ENCODE results near the gene SOBP. TPM values are rescaled to one million over a fixed set of nuclear protein-coding genes. Genes with fewer than 3 reads are reported as not detected.

Gene SOBP
- total and polyA plus RNA-seq, 7 experiments from 2014 or later, result 0.08 to 0.15 TPM; not detected in 5

DNA sequence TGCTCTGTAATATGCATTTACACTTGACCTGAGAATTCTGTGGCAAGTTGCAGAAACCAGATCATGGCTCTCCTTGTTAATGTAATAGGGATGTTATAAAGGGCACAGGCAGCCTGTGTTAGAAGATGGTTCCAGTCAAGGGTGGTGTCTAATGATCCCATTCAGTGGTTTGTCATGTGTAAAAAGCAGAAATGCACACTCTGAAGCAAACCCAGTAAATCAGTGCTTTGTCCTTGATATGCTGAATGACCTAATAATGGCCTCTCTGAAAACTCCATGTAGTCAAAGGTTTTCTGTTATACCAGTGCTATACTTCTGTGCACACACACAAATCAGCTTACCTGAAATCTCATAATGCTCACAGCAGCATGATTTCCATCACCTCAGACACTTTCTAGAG lies 66.2 kb downstream of the SOBP start:
- no peaks in the 10 kb centered on the region for H3K9me3 ChIP-seq (ENCODE audit: control insufficient read depth in 2 of 3, low read length in 3 of 3)
- no peak overlapping the region for H3K4me3 ChIP-seq (ENCODE audit: low read length)
- no peak overlapping the region for H3K4me3 Mint-ChIP-seq
- no peak overlapping the region for H3K27ac Mint-ChIP-seq
- peaks cover 0 to 27% (median 6%) of the 10 kb centered on the region in 5 donors for H3K27me3 Mint-ChIP-seq
- no peaks in the 10 kb centered on the region for H3K4me1 Mint-ChIP-seq
- intact Hi-C loops (cut with micrococcal nuclease), result no loop called here
- no peaks in the 10 kb centered on the region for H3K4me1 ChIP-seq (ENCODE audit: control insufficient read depth in 2 of 2, insufficient read depth in 2 of 2, low read length in 2 of 2)
- DNase-seq, result no peak
- no peaks in the 10 kb centered on the region for H3K36me3 Mint-ChIP-seq
- ATAC-seq, result no peak
- no peaks in the 10 kb centered on the region for H3K36me3 ChIP-seq (ENCODE audit: control insufficient read depth in 2 of 3, insufficient read depth in 3 of 3, low read length in 3 of 3)
- no peaks in the 10 kb centered on the region for H3K27me3 ChIP-seq (ENCODE audit: control insufficient read depth in 2 of 2, insufficient read depth in 2 of 2, low read length in 2 of 2)
- H3K27ac ChIP-seq (ENCODE audit: low read depth, low read length), result no peak overlapping the region
- CTCF ChIA-PET, result no interaction called here
- H3K9me3 Mint-ChIP-seq, result no peaks in the 10 kb centered on the region
- POLR2A ChIA-PET, result no interaction called here

DNA sequence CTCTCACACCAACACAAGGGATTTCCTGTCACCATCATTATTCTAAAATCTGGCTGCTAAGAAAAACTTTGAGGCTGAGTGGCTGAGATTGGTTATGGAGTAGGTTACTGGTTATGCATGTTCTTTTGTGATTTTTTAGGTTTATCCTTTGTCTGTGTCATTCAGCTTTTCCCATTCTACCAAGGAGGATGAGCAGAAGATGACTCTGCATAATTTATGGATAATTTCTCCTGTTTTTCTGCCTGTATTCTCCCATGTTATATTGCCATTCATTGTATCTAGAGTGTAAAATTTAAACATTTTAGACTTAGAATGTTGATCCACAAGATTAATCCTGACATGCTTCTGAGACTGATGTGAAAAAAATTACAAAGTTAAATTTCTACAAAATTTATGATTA lies 67.8 kb downstream of the SOBP start:
- DNase-seq, result no peak

DNA sequence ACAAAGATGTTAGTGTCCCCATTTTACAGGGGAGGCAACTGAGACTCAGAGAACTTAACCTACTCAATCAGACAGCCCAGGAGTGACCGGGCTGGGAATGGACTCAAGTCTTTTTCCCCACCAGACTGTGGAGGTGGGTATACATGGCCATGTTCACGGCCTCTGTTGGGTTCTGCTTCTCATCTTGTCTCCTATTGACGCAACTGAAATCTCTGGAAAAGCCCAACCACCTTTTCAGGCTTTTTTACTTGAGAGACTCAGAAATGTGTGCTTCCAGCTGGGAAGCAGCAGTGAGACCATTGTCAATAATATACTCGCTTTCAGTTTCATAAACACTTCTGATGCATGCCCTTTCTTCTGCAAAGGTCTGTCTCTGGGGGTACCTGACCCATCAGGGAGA lies 70.7 kb downstream of the SOBP start:
- Histone ChIP-seq H3K27ac (ENCODE audit: low read depth, low read length) (no peak overlapping the region), H3K9me3 (ENCODE audit: control insufficient read depth in 2 of 3, low read length in 3 of 3) (no peaks in the 10 kb centered on the region), H3K36me3 (ENCODE audit: control insufficient read depth in 2 of 3, insufficient read depth in 3 of 3, low read length in 3 of 3) (no peaks in the 10 kb centered on the region), H3K4me3 (ENCODE audit: low read length) (no peak overlapping the region), H3K4me1 (ENCODE audit: control insufficient read depth in 2 of 2, insufficient read depth in 2 of 2, low read length in 2 of 2) (no peaks in the 10 kb centered on the region), H3K27me3 (ENCODE audit: control insufficient read depth in 2 of 2, insufficient read depth in 2 of 2, low read length in 2 of 2) (no peaks in the 10 kb centered on the region)
- intact Hi-C loops (cut with micrococcal nuclease), result no loop called here
- DNase-seq (no peak), ATAC-seq (no peak)
- no peaks in the 10 kb centered on the region for H3K9me3 Mint-ChIP-seq
- no peak overlapping the region for H3K27ac Mint-ChIP-seq
- ChIA-PET POLR2A (no interaction called here), CTCF (no interaction called here)
- H3K4me1 Mint-ChIP-seq, result no peaks in the 10 kb centered on the region
- H3K27me3 Mint-ChIP-seq, result peaks cover 18 to 47% (median 23%) of the 10 kb centered on the region in 5 donors
- no peak overlapping the region for H3K4me3 Mint-ChIP-seq
- H3K36me3 Mint-ChIP-seq, result no peaks in the 10 kb centered on the region

More for the DNA sequence above, 67.8 kb downstream of the SOBP start:
- Histone ChIP-seq H3K4me3 (ENCODE audit: low read length) (no peak overlapping the region), H3K27me3 (ENCODE audit: control insufficient read depth in 2 of 2, insufficient read depth in 2 of 2, low read length in 2 of 2) (no peaks in the 10 kb centered on the region), H3K4me1 (ENCODE audit: control insufficient read depth in 2 of 2, insufficient read depth in 2 of 2, low read length in 2 of 2) (no peaks in the 10 kb centered on the region), H3K27ac (ENCODE audit: low read depth, low read length) (no peak overlapping the region), H3K9me3 (ENCODE audit: control insufficient read depth in 2 of 3, low read length in 3 of 3) (no peaks in the 10 kb centered on the region), H3K36me3 (ENCODE audit: control insufficient read depth in 2 of 3, insufficient read depth in 3 of 3, low read length in 3 of 3) (no peaks in the 10 kb centered on the region)
- no peaks in the 10 kb centered on the region for H3K4me1 Mint-ChIP-seq
- ATAC-seq, result no peak
- ChIA-PET POLR2A (no interaction called here), CTCF (no interaction called here)
- H3K4me3 Mint-ChIP-seq, result no peak overlapping the region
- peaks cover 3 to 32% (median 7%) of the 10 kb centered on the region in 5 donors for H3K27me3 Mint-ChIP-seq
- intact Hi-C loops (cut with micrococcal nuclease), result no loop called here
- H3K27ac Mint-ChIP-seq, result no peak overlapping the region
- H3K36me3 Mint-ChIP-seq, result no peaks in the 10 kb centered on the region
- H3K9me3 Mint-ChIP-seq, result no peaks in the 10 kb centered on the region

DNA sequence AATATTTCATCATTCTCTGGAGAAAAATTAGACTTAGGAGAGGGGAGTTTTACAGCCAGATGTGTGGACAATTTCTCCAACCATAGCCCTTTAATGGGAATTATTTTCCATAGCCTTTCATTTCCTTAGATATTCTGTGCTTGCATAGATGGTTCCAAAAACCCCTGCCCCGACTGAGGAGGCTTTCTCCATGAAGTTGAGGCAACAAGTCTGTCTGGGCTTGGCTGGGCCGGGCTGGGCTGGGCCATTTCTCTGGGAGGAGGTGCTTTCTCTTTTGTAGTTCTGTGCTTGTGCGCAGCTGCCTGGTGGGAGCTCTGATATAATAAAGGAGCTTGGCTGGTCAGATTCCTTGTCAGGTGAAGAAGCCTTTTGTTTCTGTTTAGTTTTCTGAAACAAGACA lies 71.4 kb downstream of the SOBP start:
- H3K27ac ChIP-seq (ENCODE audit: low read depth, low read length), result no peak overlapping the region
- Mint-ChIP-seq H3K4me3 (no peak overlapping the region), H3K36me3 (no peaks in the 10 kb centered on the region), H3K27me3 (peaks cover 18 to 50% (median 24%) of the 10 kb centered on the region in 5 donors), H3K27ac (no peak overlapping the region), H3K4me1 (no peaks in the 10 kb centered on the region), H3K9me3 (no peaks in the 10 kb centered on the region)
- H3K4me3 ChIP-seq (ENCODE audit: low read length), result no peak overlapping the region
- CTCF ChIA-PET, result no interaction called here
- H3K4me1 ChIP-seq (ENCODE audit: control insufficient read depth in 2 of 2, insufficient read depth in 2 of 2, low read length in 2 of 2), result no peaks in the 10 kb centered on the region
- H3K36me3 ChIP-seq (ENCODE audit: control insufficient read depth in 2 of 3, insufficient read depth in 3 of 3, low read length in 3 of 3), result no peaks in the 10 kb centered on the region
- H3K27me3 ChIP-seq (ENCODE audit: control insufficient read depth in 2 of 2, insufficient read depth in 2 of 2, low read length in 2 of 2), result no peaks in the 10 kb centered on the region
- DNase-seq (no peak), ATAC-seq (no peak)
- intact Hi-C loops (cut with micrococcal nuclease), result no loop called here
- POLR2A ChIA-PET, result no interaction called here
- H3K9me3 ChIP-seq (ENCODE audit: control insufficient read depth in 2 of 3, low read length in 3 of 3), result no peaks in the 10 kb centered on the region

DNA sequence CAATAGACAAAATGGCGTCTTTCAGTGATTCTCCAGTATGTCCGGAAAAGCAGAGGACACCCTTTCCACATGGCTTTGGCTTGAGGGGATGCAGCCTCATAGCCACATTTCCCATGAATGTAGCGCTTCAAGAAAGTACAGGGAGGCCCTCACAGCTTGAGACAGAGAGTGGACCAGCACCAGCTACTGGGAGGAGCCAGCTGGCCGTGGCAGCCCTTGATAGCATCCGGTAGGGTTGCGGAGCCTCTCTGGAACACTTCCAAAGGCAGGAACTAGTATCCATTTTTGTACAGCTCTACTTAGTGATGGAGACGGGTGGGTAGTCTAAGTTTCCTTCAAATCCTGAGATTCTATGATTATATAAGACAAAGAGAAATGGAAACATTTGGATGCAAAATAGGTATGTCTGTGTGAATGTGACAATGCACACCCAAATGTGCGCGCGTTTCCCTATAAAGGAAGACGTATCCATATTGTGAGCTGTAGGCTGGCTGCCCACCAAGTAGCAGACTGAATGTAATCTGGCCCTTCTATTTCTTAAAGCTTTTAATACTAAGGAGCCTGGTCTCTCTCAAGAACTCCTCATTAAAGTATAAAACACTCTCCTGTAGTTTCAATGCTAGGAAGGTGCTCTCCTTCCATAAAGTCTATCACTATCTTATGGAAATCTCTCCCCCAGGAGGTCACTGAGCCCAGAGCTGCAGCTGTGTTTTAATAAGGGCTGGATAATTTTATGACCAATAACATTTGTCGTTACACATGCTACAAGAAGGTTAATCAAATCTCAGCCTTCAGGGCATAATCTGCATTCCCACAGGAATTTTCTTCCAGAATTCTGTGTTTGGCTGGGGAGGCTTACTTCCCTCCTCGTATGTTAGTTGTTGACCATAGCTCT lies 74.0 kb downstream of the SOBP start:
- intact Hi-C loops (cut with micrococcal nuclease), result no loop called here
- no peak overlapping the region for H3K27ac Mint-ChIP-seq
- CTCF ChIA-PET, result no interaction called here
- ATAC-seq (no peak), DNase-seq (no peak)
- H3K36me3 ChIP-seq (ENCODE audit: control insufficient read depth in 2 of 3, insufficient read depth in 3 of 3, low read length in 3 of 3), result no peaks in the 10 kb centered on the region
- no peaks in the 10 kb centered on the region for H3K4me1 Mint-ChIP-seq
- H3K9me3 Mint-ChIP-seq, result no peaks in the 10 kb centered on the region
- no peaks in the 10 kb centered on the region for H3K36me3 Mint-ChIP-seq
- H3K27me3 Mint-ChIP-seq, result peaks cover 23 to 53% (median 34%) of the 10 kb centered on the region in 5 donors
- no peaks in the 10 kb centered on the region for H3K9me3 ChIP-seq (ENCODE audit: control insufficient read depth in 2 of 3, low read length in 3 of 3)
- no peak overlapping the region for H3K4me3 ChIP-seq (ENCODE audit: low read length)
- POLR2A ChIA-PET, result no interaction called here
- H3K4me3 Mint-ChIP-seq, result no peak overlapping the region
- H3K4me1 ChIP-seq (ENCODE audit: control insufficient read depth in 2 of 2, insufficient read depth in 2 of 2, low read length in 2 of 2), result no peaks in the 10 kb centered on the region
- H3K27me3 ChIP-seq (ENCODE audit: control insufficient read depth in 2 of 2, insufficient read depth in 2 of 2, low read length in 2 of 2), result peaks cover 0 to 3% of the 10 kb centered on the region in 2 donors
- no peak overlapping the region for H3K27ac ChIP-seq (ENCODE audit: low read depth, low read length)

DNA sequence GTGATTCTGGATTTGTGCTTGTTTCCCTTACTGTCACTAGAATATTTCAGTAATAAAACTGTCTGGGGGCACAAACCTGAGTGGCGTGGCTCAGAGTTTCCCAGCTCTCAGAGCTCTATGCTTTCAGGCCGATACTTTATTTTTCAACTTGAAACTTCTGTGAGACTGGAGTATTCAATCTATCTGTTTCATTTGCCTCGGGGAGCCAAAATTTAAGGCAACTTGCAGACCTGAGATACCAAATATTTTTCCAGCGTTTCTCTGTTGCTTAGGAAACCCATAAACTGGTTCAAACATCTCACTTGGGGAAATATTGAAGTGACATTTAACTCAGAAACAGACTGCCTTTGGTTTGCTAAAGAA lies 74.7 kb downstream of the SOBP start:
- intact Hi-C loops (cut with micrococcal nuclease), result no loop called here
- Mint-ChIP-seq H3K4me3 (no peak overlapping the region), H3K27ac (no peak overlapping the region), H3K9me3 (no peaks in the 10 kb centered on the region), H3K36me3 (no peaks in the 10 kb centered on the region), H3K27me3 (peaks cover 23 to 49% (median 30%) of the 10 kb centered on the region in 5 donors), H3K4me1 (no peaks in the 10 kb centered on the region)
- Histone ChIP-seq H3K27me3 (ENCODE audit: control insufficient read depth in 2 of 2, insufficient read depth in 2 of 2, low read length in 2 of 2) (peaks cover 0 to 3% of the 10 kb centered on the region in 2 donors), H3K4me3 (ENCODE audit: low read length) (no peak overlapping the region), H3K4me1 (ENCODE audit: control insufficient read depth in 2 of 2, insufficient read depth in 2 of 2, low read length in 2 of 2) (no peaks in the 10 kb centered on the region), H3K36me3 (ENCODE audit: control insufficient read depth in 2 of 3, insufficient read depth in 3 of 3, low read length in 3 of 3) (no peaks in the 10 kb centered on the region), H3K9me3 (ENCODE audit: control insufficient read depth in 2 of 3, low read length in 3 of 3) (no peaks in the 10 kb centered on the region), H3K27ac (ENCODE audit: low read depth, low read length) (no peak overlapping the region)
- POLR2A ChIA-PET, result no interaction called here
- CTCF ChIA-PET, result no interaction called here
- ATAC-seq (no peak), DNase-seq (no peak)

DNA sequence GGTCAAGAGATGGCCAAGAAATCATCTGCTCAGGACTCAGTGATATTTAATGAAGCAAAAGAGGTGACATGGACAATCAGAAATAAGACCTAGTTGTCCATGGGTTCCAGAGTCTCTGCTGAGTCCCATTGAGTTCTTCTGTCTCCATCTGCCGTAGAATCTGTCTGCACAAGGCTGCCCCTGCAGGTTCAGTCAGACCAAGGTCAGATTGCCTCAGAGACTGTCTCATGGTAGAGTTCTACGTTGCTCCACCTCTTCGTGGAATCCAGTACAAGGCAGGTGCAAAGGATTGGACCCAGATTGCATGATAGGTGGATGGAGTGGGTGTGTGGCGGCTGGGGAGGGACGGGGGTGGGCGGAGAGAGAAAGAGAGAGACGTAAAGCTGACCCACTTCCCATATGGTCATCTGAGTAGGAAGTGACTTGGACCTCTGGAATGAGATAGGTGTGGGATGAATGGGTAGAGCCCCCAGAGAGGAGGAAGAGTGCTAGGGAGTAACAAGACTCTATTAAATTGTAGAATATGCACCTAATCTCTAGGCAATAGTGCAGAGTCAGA lies 75.3 kb downstream of the SOBP start:
- Histone ChIP-seq H3K27ac (ENCODE audit: low read depth, low read length) (no peak overlapping the region), H3K4me3 (ENCODE audit: low read length) (no peak overlapping the region), H3K9me3 (ENCODE audit: control insufficient read depth in 2 of 3, low read length in 3 of 3) (no peaks in the 10 kb centered on the region), H3K36me3 (ENCODE audit: control insufficient read depth in 2 of 3, insufficient read depth in 3 of 3, low read length in 3 of 3) (no peaks in the 10 kb centered on the region), H3K27me3 (ENCODE audit: control insufficient read depth in 2 of 2, insufficient read depth in 2 of 2, low read length in 2 of 2) (peaks cover 0 to 3% of the 10 kb centered on the region in 2 donors), H3K4me1 (ENCODE audit: control insufficient read depth in 2 of 2, insufficient read depth in 2 of 2, low read length in 2 of 2) (no peaks in the 10 kb centered on the region)
- CTCF ChIA-PET, result no interaction called here
- no peak overlapping the region for H3K4me3 Mint-ChIP-seq
- no peaks in the 10 kb centered on the region for H3K4me1 Mint-ChIP-seq
- no peaks in the 10 kb centered on the region for H3K36me3 Mint-ChIP-seq
- no peak for DNase-seq
- no peaks in the 10 kb centered on the region for H3K9me3 Mint-ChIP-seq
- intact Hi-C loops (cut with micrococcal nuclease), result no loop called here
- no peak for ATAC-seq
- POLR2A ChIA-PET, result no interaction called here
- H3K27me3 Mint-ChIP-seq, result peaks cover 23 to 47% (median 30%) of the 10 kb centered on the region in 5 donors
- no peak overlapping the region for H3K27ac Mint-ChIP-seq
